DOHH2 (cell line): ENCODE results near the gene FOXF2.

Source experiments
- EZH2phosphoT487 ChIP-seq: fragments of 200-600 bp; sonication (generic); IDR thresholded peaks from 2 replicates; pipeline ENCODE4 v1.6.1; 2017; ENCODE audit warnings: borderline replicate concordance, mild to moderate bottlenecking, antibody characterized with exemption, low read length, moderate library complexity, mixed read lengths
- TF ChIP-seq, protein P1 (sequence below): fragments of 200-600 bp; sonication (generic); IDR thresholded peaks from one replicate; pipeline ENCODE4 v1.5.1; 2014; ENCODE audit warnings: antibody characterized with exemption, mild to moderate bottlenecking, low read depth, low read length; ENCODE audit not compliant: poor library complexity, severe bottlenecking

GRCh38 chr6:1412901-1413300 lies 23.5 kb downstream of the FOXF2 start:
- TF ChIP-seq, protein P1, sequence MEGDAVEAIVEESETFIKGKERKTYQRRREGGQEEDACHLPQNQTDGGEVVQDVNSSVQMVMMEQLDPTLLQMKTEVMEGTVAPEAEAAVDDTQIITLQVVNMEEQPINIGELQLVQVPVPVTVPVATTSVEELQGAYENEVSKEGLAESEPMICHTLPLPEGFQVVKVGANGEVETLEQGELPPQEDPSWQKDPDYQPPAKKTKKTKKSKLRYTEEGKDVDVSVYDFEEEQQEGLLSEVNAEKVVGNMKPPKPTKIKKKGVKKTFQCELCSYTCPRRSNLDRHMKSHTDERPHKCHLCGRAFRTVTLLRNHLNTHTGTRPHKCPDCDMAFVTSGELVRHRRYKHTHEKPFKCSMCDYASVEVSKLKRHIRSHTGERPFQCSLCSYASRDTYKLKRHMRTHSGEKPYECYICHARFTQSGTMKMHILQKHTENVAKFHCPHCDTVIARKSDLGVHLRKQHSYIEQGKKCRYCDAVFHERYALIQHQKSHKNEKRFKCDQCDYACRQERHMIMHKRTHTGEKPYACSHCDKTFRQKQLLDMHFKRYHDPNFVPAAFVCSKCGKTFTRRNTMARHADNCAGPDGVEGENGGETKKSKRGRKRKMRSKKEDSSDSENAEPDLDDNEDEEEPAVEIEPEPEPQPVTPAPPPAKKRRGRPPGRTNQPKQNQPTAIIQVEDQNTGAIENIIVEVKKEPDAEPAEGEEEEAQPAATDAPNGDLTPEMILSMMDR, result no peak
- no peak for TF ChIP-seq EZH2phosphoT487
